A673 (cell line): ENCODE results near the gene GPRC5C. TPM values are rescaled to one million over a fixed set of nuclear protein-coding genes. Genes with fewer than 3 reads are reported as not detected.

Experiments
- BruUV-seq: library from RNA; stranded (reverse); fragments of 400-500 nt; replicated peaks from 2 replicates; lab custom pipeline; 2021; lab: Mats Ljungman, UMichigan
- CTCF ChIA-PET: fragments of 300-600 bp; sonication (Branson Sonifier 250); formaldehyde crosslinking; loops from one replicate; lab custom pipeline; 2022; ENCODE audit warnings: antibody characterized with exemption; lab: Charles Lee
- POLR2A ChIA-PET: fragments of 300-600 bp; sonication (Branson Sonifier 250); formaldehyde crosslinking; loops from one replicate; lab custom pipeline; 2022; ENCODE audit warnings: antibody characterized with exemption; ENCODE audit not compliant: low non-redundant PET; lab: Charles Lee
- DNase-seq: peaks from one replicate; pipeline ENCODE4 v3.0.0-alpha.2; 2015; ENCODE audit warnings: low spot score
- H3K27ac ChIP-seq: fragments of 200-600 bp; sonication (generic); 2 replicates; pipeline ENCODE4 v1.5.1; 2016; ENCODE audit warnings: mixed run types, low read depth, mild to moderate bottlenecking, mixed read lengths, antibody characterized with exemption, low read length; ENCODE audit not compliant: poor library complexity, severe bottlenecking
- H3K27me3 ChIP-seq: fragments of 200-600 bp; sonication (generic); replicated peaks from 2 replicates; pipeline ENCODE4 v1.6.1; 2017; ENCODE audit warnings: mixed run types, low read depth, mild to moderate bottlenecking, mixed read lengths, antibody characterized with exemption, low read length; ENCODE audit not compliant: insufficient read depth, poor library complexity
- H3K36me3 ChIP-seq: fragments of 200-600 bp; sonication (generic); 2 replicates; pipeline ENCODE4 v1.6.1; 2016; ENCODE audit warnings: mixed run types, mild to moderate bottlenecking, mixed read lengths, antibody characterized with exemption, low read length; ENCODE audit not compliant: insufficient read depth, poor library complexity, severe bottlenecking
- H3K4me1 ChIP-seq: fragments of 200-600 bp; sonication (generic); 2 replicates; pipeline ENCODE4 v1.6.1; 2017; ENCODE audit warnings: mixed run types, mild to moderate bottlenecking, mixed read lengths, antibody characterized with exemption, low read length; ENCODE audit not compliant: insufficient read depth, poor library complexity, severe bottlenecking
- H3K4me3 ChIP-seq: fragments of 200-600 bp; sonication (generic); 2 replicates; pipeline ENCODE4 v1.5.1; 2016; ENCODE audit warnings: low read depth, mixed run types, mild to moderate bottlenecking, mixed read lengths, low read length; ENCODE audit not compliant: poor library complexity, severe bottlenecking
- H3K9me3 ChIP-seq: fragments of 200-600 bp; sonication (generic); 2 replicates; pipeline ENCODE4 v1.6.1; 2016; ENCODE audit warnings: mixed run types, low read depth, mild to moderate bottlenecking, mixed read lengths, antibody characterized with exemption, low read length; ENCODE audit not compliant: poor library complexity, severe bottlenecking
- EZH2 ChIP-seq: fragments of 200-600 bp; sonication (generic); IDR thresholded peaks from 2 replicates; pipeline ENCODE4 v1.6.1; 2017; ENCODE audit warnings: borderline replicate concordance, low read depth, mild to moderate bottlenecking, mixed read lengths, antibody characterized with exemption, low read length; ENCODE audit not compliant: poor library complexity, severe bottlenecking
- intact Hi-C: fragments of 100-400 bp; cut with micrococcal nuclease; formaldehyde crosslinking; loops from one replicate; pipeline ENCODE4 v1.10.0; 2022; ENCODE audit not compliant: unreplicated experiment
- total RNA-seq: library from RNA; stranded (reverse); gene quantifications from 2 replicates; pipeline ENCODE4 v1.2.3, GENCODE V29; 2021
- TF ChIP-seq, protein P1 (sequence below): fragments of 300-800, 200-600 bp; sonication (generic); conservative IDR thresholded peaks from 2 replicates; pipeline ENCODE4 v1.5.1; 2017; ENCODE audit warnings: low read depth, mild to moderate bottlenecking, antibody characterized with exemption, low read length, moderate library complexity, mixed read lengths

GPRC5C gene
- total RNA-seq, 1 experiment from 2014 or later = not detected

GRCh38 chr17:74450925-74451403 lies 19.1 kb downstream of the GPRC5C start:
- Histone ChIP-seq H3K27me3 (no peaks in the 10 kb centered on the region), H3K4me3 (no peak overlapping the region), H3K36me3 (no peaks in the 10 kb centered on the region), H3K27ac (no peak overlapping the region), H3K9me3 (no peaks in the 10 kb centered on the region), H3K4me1 (peaks cover 40% of the 10 kb centered on the region)
- BruUV-seq = no TSS peak
- ChIA-PET POLR2A (no interaction called here), CTCF (no interaction called here)
- TF ChIP-seq, protein P1, sequence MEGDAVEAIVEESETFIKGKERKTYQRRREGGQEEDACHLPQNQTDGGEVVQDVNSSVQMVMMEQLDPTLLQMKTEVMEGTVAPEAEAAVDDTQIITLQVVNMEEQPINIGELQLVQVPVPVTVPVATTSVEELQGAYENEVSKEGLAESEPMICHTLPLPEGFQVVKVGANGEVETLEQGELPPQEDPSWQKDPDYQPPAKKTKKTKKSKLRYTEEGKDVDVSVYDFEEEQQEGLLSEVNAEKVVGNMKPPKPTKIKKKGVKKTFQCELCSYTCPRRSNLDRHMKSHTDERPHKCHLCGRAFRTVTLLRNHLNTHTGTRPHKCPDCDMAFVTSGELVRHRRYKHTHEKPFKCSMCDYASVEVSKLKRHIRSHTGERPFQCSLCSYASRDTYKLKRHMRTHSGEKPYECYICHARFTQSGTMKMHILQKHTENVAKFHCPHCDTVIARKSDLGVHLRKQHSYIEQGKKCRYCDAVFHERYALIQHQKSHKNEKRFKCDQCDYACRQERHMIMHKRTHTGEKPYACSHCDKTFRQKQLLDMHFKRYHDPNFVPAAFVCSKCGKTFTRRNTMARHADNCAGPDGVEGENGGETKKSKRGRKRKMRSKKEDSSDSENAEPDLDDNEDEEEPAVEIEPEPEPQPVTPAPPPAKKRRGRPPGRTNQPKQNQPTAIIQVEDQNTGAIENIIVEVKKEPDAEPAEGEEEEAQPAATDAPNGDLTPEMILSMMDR = no peak
- TF ChIP-seq EZH2 = no peak
- intact Hi-C loops = loop anchor here (10.0 kb wide), 1 partner anchor 236 kb away; the partner anchor contains the start of gene TTYH2
- DNase-seq = no peak

GRCh38 chr17:74451557-74451956 lies 19.7 kb downstream of the GPRC5C start:
- BruUV-seq = no TSS peak
- no peak for DNase-seq
- Histone ChIP-seq H3K4me1 (peaks cover 43% of the 10 kb centered on the region), H3K36me3 (no peaks in the 10 kb centered on the region), H3K4me3 (no peak overlapping the region), H3K9me3 (no peaks in the 10 kb centered on the region), H3K27me3 (no peaks in the 10 kb centered on the region), H3K27ac (no peak overlapping the region)
- ChIA-PET CTCF (no interaction called here), POLR2A (no interaction called here)
- TF ChIP-seq, protein P1 = no peak
- no peak for TF ChIP-seq EZH2
- intact Hi-C loops = loop anchor here (10.0 kb wide), 1 partner anchor 237 kb away; the partner anchor contains the start of gene TTYH2

DNA sequence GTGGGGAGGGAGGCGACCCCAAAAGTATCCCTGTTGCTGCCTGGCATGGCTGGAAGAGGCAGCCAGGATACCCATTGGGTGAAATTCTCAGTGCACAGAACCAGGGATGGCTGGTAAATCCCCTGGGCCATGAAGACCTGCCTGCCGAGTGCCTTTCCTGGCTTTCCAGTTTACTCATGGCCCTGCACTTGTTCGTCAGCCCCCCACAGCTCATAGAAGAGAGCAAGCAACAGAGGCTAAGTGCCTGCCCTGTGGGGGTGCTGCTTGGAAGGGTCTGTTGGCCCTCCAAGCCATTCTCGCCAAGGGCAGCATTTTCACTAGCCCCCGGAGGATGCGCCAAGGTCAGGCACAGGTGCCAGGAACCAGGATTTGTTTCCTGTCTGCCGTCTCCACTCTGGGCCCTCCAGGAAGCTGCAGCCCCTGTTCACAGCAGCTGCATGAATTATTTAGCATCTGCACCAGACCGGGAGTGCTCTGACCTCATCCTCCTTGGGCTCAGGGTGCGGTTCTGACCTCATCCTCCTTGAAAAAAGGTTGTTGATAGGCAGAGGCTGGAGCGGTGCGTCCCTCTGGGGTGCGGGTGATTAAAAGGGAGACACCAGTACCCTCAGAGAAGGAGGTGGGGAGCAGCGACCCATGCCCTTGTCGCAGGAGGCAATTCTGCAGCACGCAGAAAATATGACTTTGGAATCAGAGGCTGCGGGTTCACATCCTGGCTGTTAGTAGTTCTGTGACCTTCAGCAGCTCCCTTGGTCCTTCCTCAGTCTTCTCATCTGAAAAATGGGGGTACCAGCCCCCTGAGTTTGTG lies 20.3 kb downstream of the GPRC5C start:
- Histone ChIP-seq H3K4me1 (peaks cover 43% of the 10 kb centered on the region), H3K27me3 (no peaks in the 10 kb centered on the region), H3K27ac (peak overlapping the region; percentile 86), H3K4me3 (no peak overlapping the region), H3K9me3 (no peaks in the 10 kb centered on the region), H3K36me3 (no peaks in the 10 kb centered on the region)
- intact Hi-C loops = loop anchor here (10.0 kb wide), 1 partner anchor 237 kb away; the partner anchor contains the start of gene TTYH2
- ChIA-PET POLR2A (no interaction called here), CTCF (interaction anchor here (1.6 kb wide), 1 partner anchor 73 kb away, joined by 8 read pairs; no protein-coding TSS in a partner anchor)
- BruUV-seq = no TSS peak
- no peak for TF ChIP-seq EZH2
- TF ChIP-seq, protein P1 = no peak
- DNase-seq = peak; percentile 45
